NCI-H2081 treated with DMSO at 0.1 percent for 48 hours (cell line): ENCODE data around the gene OR6B3.
"Not testable (repeated sequence)": the region's sequence is repeated elsewhere in the genome, so short reads cannot be mapped to it uniquely, and the experiment has no call there.

ENCODE experiments used
- DNase-seq: peaks from one replicate; lab custom pipeline; 2025; lab: John Stamatoyannopoulos, UW

Gene OR6B3

DNA sequence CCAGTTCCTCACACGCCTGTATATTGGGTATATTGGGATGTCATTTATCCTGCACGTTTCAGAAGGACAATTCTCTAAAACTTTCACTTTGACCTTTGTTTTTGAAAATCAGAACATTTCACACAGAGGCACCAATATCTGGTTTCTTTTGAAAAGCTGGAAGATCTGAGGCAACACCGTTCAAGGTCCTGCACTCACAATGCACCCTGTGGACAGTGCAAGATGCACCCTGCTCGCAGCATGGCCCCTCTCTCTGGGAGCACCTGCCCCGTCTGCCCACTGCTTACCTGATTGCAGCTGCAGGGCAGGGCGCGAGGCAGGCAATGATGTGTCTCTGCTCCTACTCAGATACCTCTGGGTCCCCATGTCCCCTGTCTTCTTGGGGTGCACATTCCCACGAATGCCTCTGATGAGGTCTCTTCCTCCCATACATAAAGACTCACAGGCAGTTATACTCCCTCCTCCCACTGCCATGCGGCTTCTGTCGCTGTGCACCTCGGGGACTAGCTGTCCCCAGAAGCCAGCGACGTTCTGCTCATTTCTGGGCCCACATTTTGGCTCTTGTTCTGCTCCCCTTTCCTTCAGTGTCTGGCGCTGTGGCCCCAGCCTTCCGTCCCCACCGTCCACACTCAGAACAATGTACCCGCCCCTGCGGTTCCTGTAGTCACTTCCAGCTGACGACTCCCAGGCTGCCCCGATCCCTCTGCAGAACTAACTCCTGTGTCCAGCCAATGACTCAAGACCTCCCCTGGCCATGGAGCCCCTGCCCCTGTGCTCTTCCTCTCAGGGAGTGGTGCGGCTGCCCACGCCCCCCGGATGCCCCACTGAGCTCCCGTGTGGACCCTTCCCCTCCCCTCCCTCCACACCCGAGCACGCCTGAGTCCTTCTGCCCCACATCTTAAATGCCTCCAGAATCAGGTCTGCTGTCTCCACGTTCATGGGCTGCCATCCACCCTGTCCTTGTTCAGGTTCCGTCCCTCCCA is at the start of gene OR6B3:
Gene OR6B3, minus strand, starts transcription at position 349 of the 983 bp plus-strand sequence.
- DNase-seq, result no peak

DNA sequence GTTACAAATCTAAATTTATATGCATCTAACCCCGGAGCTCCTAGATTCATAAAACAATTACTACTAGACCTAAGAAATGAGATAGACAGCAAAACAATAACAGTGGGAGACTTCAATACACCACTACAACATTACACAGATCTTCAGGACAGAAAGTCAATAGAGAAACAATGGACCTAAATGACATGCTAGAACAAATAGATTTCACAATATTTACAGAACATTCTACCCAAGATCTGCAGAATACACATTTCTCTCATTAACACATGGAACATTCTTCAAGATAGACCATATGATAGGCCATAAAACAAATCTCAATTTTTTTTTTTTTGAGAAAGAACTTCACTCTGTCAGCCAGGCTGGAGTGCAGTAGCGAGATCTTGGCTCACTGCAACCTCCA is 45.0 kb upstream of the OR6B3 start:
- no peak for DNase-seq

DNA sequence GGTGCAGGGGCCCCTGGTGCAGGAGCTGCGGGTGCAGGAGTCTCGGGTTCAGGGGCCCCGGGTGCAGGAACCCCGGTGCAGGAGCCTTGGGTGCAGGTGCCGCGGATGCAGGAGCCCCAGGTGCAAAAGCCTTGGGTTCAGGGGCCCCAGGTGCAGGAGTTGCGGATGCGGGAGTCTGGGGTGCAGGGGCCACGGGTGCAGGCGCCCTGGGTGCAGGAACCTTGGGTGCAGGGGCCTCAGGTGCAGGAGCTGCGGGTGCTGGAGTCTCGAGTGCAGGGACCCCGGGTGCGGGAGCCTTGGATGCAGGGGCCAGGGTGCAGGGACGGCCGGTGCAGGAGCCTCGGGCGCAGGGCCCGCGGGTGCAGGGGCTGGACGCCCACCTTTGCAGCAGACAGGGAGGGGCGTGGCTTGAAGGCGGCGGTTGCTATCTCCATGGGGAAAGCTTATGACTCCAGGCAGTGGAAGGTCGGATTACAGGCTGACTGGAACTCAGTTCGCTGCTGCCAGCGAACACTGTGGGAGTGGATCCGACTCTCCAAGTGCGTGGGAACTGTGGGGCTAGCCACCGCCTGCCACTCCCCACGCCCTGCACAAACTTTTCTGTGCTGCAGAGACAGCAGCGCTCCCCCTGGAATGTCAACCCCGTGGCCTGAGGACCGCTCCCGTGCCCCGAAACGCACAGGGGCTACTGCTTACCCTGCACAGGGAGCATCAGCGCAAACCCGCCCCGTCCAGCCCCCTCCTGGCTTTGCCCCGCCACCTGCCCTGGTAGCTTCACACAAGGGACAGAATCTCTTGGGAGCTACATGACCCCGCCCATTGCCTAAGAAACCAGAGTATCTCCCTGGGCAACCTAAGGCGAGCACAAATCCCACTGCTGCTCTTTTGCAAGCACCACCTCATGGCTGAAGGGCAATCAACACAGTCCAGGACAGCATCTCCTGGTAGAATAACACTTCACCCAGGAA is 42.5 kb upstream of the OR6B3 start:
- DNase-seq, result no peak

DNA sequence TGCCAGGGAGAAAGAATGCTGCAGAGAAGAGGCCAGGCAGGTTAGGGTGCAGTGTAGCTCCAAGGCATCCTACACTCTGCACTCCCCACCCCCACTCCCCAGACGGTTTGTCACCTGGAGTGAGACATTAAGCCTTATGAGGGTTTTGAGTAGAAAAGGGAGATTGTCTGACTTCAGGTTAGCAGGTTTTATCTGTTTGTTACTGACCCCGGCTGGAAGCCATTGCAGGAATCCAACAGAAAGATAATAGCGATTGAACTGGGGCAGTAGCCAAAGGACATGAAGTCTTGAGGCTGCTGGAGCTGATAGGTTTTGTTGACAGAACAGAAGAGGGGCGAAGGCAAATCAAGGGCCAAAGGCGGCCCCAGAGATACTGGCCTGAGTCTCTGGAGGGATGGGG is 36.0 kb upstream of the OR6B3 start:
- no peak for DNase-seq

DNA sequence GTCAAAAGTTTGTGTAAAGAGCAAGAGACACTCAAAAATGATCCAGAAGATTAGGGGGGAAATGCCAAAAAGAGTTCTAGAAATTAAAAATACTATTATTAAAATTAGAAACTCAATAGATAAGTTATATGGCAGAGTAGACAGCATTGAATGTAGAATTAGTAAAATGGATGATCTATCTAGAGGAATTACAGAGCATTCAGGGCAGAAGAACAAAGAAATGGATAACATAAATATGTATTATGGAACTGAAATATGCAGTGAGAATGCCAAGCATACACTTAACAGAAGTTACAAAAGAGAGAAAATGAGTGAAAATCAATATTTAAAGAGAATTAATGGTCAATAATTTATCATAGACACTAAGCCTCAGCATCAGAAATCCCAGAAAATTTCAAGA is 33.2 kb upstream of the OR6B3 start:
- DNase-seq, result no peak

DNA sequence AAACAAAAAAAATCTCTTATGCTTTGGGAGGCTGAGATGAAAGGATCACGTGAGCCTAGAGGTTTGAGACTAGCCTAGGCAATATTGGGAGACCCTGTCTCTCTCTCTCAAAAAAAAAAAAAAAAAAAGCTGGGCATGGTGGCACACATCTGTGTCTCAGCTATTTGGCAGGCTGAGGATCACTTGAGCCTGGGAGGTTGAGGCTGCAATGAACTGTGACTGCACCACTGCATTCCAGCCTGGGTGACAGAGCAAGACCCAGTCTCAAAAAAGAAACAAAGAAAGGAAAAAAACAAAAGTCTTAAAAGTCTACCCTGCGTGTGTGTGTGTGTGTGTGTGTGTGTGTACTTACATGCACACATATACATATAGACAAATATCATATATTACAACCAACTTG is 25.3 kb upstream of the OR6B3 start:
- no peak for DNase-seq

DNA sequence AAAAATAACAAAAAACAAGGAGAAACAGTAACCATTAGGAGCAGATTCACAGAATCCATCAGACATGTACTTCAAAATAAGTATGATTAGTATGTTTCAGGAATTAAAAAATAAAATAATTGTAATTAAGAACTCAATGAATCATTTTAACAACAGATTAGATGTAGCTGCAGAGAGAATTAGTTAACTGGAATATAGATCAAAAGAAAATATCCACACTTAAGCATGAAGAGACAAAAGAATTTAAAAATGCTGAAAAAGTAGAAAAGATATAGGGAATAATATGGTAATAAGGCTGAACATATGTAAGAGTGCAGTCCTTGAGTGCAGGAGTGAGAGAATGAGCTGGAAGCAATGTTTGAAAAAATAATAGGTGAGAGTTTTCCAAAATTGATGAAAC is 24.1 kb upstream of the OR6B3 start:
- no peak for DNase-seq

DNA sequence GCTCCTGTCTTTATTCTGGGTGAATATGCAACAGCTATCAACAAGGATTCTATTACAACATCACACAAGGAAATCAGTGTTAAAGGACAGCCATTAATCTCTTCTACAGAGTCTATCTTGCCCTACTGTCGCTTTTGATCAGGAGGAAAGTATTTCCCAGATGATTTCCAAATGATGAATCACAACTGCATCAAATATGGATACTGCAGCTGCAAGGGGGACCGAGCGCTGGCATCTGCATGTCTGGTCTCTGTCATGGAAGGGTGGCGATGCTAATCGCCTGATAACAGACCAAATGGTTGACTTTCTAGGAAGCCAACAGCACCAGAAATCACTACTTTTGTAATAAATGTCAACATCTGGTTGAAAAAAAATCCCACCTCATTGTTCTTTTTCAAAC is 21.2 kb upstream of the OR6B3 start:
- DNase-seq, result no peak

DNA sequence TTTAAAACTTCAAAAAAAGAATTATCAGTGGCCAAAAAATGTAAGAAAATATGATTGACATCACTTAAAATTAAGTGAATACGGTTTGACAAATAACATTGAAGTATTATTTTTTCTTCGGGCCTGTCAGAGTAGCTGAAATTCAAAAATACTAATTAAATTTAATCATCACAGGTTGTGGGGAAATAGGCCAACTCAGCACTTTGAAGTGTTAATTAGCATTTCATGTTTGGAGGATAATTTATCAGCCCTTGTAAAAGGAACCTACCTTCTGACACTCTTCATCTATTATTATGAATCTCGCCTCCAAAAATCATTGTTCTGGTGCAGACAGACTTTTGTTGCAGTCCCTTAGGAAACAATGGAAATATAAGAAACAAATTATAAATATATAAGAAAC is 17.6 kb upstream of the OR6B3 start:
- DNase-seq, result no peak

DNA sequence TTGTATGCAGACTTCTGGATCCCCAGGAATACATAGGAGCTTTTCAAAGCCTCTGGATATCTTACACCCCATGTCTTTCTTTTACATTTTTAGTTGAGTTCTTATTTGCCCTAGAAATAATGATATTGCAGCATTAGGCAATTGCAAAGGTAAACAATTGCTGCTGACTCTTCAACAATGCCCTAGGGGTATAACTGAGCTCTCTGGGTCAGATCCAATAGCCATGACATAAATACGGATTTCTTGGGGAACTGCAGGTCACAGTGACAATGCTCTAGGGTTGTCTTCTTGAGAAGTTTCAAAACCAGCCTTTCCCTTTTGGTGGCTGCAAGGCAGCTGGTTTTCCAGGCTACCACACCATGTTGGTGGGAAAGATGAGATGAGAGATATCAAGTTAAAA is 16.5 kb upstream of the OR6B3 start:
- DNase-seq, result no peak

DNA sequence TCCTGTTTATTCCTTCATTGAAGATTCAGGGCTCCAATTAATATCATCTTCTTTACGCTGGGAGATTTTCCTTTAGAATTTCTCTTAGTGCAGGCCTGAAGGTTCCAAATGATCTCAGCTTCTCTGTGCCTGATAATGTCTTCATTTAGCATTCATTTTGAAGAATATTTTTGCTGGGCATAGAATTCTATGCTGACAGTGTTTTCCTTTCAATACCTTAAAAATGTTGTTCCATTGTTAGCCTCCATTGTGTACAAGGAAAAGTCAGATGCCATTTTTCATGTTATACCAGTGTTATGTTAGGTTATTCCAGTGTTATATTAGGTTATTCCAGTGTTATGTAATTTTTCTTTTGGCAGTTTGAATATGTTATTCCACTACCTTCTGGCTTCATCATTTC is 14.9 kb upstream of the OR6B3 start:
- DNase-seq, result no peak

DNA sequence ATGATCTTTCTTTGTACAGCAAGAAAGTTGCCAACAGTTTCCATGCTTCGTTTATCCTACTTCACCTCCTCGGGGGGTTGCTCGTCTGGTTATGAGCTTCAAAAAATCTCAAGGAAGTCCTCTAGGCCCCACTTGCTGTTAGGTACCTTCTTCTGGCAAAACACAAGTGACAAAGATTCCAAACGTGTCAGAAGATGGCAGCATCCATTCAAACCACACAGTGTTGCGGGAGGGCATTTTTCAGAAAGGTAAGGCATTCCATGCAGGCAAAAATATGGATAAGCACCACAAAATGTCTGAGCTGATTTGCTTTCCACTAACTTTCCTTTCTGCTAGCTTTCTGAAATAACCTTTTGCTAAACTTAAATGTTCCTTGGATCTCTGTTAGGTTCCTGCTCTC is 13.2 kb upstream of the OR6B3 start:
- DNase-seq, result no peak

DNA sequence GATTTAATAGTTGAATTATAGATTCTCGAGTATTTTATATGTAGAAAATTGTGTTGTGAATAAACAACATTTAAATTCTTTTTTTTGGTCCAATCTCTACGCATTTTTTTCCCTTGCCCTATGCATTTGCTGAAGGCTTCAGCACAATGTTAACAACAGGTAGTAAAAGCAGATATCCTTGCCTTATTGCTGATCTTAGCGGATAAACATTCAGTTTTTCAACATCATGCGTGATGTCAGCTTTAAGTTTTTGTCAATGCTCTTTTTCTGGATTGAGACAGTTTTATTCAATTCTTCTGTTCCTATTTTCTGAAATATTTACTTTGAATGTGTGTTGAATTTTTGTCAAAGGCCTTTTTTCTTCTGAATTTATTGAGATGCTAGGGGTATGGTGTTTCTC is 11.6 kb upstream of the OR6B3 start:
- DNase-seq, result no peak

DNA sequence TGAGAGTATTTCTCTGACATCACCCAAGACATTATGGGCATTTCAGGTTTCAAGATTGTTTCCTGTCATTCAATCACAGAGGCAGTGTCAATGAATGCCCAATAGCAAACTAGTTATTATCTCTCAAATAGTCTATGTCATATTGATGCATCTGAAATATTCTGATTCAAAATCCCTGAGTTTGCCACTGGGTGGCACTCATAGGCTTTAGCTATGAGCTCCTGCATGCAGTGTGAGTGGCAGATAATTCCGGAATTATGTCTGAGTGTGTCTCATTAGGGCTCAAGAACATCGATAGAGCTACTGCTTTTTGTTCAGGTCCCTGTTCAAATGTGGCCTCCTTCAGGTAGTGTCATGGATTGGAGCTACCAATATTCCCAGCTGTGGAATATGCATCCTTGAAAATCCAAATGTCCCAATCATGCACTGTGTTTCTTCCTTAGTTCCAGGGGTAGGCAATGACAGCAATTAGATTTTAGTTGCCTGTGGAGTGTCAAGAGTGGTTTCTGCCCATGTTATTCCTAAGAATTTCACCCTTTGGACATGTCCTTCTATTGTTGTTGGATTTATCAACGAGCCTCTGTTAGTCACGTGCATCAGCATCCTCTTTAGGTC is 7.8 kb upstream of the OR6B3 start:
- no peak for DNase-seq

DNA sequence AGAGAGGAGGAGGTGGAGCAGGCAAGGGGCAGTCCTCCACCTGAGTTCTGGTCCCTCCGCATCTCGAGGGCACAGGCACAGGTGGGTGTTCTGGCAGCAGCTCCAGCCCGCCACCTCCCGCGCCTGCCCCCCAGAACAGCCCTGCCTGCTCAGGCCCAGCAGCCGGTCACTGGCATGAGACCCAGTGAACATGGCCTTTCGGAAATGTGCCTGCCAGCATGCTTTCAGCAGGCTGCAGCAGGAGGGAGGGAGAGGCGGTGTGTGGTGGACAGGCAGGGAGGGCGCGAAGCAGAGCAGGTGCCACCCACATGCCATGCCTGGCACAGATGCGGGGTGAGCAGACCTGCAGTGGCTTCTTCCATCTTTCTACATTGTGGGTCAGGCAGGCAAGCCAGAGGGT is 3.4 kb upstream of the OR6B3 start:
- DNase-seq, result no peak

DNA sequence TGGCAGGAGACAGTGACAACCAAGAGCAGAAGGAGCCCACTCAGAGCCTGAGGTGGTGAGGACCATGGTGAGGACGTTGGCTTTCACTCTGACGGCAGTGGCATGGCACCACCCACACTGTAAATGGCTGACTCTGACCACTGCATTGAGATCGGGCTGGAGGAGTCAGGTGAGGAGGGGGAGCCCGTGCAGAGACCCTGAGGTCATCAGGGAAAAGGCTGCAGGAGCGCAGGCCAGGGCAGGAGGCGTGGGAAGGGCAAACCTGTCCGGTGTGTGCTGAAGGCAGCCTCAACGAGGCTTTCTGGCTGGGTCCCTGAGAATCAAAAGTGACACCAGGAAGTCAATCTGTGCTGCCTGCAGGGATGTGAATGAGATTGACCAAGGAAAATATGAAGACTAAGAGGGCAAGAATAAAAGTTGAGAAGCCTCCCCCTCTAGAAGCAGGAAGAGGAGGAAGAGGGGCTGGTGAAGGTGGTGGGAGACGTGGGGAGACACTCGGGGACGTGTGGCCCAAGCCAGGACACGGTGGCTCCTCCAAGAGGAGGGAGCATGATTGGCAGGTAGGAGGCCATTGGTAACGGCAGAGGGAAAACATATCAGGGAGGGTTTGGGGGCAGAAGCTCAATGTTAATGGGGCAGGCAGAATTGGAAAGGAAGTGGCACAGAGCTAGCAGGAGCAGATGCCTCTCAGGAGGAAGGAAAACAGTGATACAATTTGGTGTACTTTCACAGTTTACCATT is 2.0 kb upstream of the OR6B3 start:
- DNase-seq, result no peak

DNA sequence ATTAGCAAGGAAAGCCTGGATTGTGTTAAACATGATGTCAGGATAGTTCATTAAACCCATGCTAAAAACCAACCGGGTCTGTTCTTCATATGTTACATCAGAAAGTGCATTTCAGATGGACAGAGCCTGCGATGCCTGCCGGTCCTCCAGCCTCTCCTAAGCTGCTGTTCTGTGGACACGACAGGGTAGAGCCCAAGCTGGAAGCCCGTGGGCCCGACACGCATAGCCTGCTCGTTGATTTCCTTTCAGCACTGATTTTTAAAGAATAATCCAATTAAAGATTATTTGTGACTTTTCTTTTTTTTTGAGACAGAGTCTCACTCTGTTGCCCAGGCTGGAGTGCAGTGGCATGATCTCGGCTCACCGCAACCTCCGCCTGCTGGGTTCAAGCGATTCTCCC is 797 bp downstream of the OR6B3 start:
- no peak for DNase-seq

DNA sequence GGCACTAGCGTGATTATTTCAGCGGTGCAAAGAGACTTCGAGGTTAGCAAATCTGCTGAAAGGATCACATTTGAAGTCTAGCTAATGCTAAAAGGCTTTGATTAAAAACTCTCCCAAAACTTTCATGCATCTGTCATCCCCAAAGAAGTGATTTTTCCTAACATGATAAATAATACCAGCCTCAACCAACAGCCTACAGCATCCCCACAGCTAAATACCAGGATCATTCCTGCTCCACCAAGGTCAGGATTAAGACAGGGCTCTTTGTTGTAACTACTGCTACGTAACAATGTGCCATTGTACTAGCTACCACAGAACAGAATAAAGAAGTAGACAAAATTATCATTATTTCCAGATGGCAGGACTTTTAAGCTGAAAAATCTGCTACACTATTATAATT is 1.6 kb downstream of the OR6B3 start:
- no peak for DNase-seq

DNA sequence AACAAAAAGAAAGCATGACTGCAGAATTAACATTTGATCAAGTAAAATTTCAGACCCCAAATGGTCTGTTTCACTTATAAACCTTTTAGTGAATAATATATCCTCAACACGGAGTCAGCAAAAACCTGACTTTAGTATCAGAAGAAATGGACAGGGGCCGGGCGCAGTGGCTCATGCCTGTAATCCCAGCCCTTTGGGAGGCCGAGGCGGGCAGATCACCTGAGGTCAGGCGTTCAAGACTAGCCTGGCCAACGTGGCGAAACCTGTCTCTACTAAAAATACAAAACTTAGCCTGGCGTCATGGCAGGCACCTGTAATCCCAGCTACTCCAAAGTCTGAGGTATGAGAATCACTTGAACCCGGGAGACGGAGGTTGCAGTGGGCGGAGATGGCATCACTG is 3.0 kb downstream of the OR6B3 start:
- no peak for DNase-seq

DNA sequence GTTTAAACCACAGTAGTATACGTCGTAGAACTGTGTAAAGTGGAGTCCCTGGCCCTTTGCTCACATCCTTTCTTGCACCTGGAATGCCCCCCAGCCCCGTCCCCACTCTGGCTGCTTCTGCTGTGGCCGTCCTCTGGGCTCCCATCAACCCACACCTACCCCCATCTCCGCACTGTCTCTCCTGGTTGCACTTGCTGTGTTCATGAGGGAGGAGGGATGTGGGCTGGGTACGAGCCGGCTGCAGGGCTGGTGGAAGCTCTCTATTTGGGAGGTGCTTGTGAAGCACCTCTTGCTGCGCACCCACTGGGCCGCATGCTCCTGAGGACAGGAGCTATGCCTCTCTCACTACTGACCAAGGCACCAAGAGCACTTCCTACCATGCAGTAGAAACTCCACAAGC is 5.1 kb downstream of the OR6B3 start:
- no peak for DNase-seq

DNA sequence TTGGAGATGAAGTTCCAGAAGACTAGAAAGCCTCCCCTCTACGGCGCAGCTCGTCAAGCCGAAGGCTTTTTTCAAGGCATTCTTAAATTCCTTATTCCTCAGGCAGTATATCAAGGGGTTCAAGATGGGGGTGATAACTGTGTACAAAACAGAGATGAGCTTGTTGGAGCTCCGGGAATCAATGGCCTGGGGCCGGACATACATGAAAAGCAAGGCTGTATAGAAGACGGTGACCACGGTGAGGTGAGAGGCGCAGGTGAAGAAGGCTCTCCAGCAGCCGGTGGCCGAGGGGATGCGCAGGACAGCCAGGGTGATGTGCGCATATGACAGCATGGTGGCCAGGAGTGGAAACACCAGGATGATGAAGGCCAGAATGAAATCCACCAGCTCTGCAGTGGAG is 8.2 kb downstream of the OR6B3 start:
- DNase-seq, result no peak

DNA sequence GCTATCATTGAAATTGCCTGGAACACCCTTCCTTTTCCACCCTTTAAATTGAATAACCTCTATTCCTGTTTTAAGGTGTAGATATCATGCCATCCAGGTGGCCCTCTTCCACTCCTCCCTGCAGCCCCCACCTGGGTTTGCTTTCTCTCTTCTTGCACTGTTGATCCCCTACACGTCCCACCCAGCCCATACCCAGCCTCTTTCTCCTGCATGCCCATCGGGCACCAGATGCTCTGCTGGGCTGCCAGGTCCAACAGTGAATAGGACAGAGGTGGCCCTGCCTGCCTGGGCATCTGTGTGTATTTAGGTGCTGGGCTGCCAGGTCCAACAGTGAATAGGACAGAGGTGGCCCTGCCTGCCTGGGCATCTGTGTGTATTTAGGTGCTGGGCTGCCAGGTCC is 9.2 kb downstream of the OR6B3 start:
- DNase-seq, result not testable (repeated sequence)
